HEK293T (cell line): Measurements from ENCODE around the gene NPAS3.

Experiments used
- FOXM1 ChIP-seq: fragments of 450-650 bp; IDR thresholded peaks from 2 replicates; pipeline ENCODE4 v1.6.1; 2017; ENCODE audit warnings: mild to moderate bottlenecking, borderline replicate concordance
- SP1 ChIP-seq: fragments of 450-650 bp; IDR thresholded peaks from 2 replicates; pipeline ENCODE4 v1.6.1; 2017

DNA sequence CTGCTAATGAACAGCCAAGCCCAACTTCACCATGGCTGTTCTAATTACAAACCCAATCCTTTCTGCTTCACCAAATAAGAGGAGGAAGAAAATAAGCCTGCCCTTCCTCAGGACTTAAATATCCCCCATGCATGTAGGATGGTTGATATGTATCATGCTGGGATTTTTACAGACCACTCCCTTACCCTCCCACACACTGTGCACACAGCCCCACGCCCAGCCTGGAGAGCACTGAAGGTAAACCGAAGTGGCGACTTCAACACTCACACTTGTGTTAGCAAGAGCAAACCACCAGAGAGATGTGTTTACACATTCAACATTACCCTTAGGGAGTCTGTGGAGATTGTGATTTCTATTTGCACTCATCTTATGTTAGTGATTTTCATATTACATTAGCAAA, 771.0 kb downstream of the NPAS3 start:
- TF ChIP-seq SP1 = no peak
- TF ChIP-seq FOXM1 = no peak
